NOMO-1 treated with DMSO at 0.1 percent for 48 hours (cell line): ENCODE data around the gene SORBS2.

Experiments used
- DNase-seq: peaks from one replicate; lab custom pipeline; 2025; ENCODE audit not compliant: unreplicated experiment; lab: John Stamatoyannopoulos, UW

SORBS2 gene

DNA sequence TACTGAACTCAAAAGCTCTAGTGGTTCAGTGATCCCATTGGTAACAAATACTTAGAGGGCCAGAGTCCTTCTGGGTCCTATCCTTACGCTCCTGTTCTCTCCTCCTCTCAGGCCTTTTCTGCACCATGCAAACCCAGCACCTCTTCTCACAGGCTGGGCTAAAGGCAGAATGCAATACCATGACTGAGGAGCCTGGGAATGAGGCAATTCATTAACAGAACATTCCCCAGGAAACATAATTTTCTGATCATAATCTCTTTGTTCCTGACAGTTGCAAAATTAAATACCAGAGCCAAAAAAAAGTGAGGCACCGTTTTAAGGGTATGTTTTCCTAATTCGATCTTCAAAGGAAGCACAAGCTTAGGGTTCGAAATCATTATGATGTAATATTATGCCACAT lies 9.0 kb downstream of the SORBS2 start:
- no peak for DNase-seq

- no peak for DNase-seq
Observed at GRCh38 chr4:185801471-185801870, 10.5 kb downstream of the SORBS2 start.

- no peak for DNase-seq
Observed at GRCh38 chr4:185800266-185800945, 11.6 kb downstream of the SORBS2 start.

DNA sequence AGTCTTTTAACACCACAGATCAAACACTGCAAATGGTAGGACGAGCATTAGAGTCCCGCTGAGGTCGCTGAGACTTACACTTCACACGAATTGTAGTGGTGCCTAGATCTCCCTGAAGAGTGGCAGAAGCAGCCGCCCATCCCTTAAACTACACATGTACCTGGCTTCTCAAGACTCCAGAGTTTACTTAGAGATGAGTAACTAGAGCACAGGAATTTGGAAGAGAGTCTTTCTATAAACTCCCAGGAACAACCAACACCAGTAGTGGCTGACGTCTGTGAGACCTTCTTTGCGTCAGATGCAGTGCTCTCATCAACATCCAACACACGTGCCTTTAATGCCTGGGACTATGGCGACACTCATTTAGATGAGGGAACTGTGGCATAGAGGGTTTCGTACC lies 12.6 kb downstream of the SORBS2 start:
- no peak for DNase-seq

GRCh38 chr4:185797596-185798338 lies 14.2 kb downstream of the SORBS2 start:
- DNase-seq: no peak

- DNase-seq: no peak
Observed at GRCh38 chr4:185797018-185797417, 15.0 kb downstream of the SORBS2 start.

DNA sequence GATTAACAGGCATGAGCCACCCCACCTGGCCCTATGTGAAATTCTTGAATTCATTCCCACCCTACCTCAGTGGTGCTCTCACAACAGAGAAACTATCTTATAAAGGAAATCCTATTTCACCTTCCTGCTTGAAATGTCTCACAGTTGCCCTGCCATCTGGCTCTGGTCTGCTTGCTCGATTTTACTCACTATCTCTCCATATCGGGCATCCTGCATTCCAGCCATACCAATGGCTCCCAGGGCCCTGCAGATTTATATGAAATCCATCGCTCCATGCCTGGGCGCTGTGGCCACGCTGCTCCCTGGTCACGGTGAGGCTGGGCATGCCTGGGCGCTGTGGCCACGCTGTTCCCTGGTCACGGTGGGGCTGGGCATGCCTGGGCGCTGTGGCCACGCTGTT lies 15.8 kb downstream of the SORBS2 start:
- no peak for DNase-seq

DNA sequence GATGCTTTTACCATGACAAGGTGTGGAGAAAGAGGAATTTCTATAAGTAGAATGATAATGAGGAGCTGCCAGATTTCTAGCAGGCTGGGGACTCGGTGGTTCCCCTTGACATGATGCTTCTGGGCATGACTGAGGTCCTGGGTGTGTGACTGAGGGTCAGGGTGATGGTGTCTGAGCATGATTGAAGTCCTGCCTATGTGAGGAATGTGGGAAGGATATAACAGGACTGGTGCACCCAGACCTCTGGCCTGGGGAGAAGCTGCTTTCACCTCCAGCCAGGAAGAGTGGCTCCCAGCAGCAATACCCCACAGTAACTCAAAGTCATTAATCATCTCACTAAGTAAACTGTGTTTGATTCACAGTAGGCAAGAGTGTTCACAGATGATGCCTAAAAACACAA lies 17.4 kb downstream of the SORBS2 start:
- DNase-seq: no peak

- no peak for DNase-seq
Observed at GRCh38 chr4:185793716-185794115, 18.3 kb downstream of the SORBS2 start.

DNA sequence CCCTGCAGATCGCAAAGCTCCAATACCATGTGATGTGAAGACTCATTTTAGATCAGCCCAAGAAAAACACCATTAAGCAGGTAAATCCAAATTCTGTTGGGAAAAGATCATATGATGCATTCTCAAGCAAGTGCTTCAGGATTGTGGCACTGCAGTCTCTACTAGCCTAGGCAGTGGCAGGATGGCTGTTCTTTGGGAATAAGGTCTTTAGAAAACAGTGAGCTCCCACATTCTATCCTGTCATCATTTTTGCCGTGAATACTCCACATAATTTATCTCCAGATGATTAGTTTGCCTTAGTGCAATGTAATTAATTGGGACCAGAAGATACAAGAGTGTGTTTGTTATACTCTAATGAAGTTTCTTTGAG lies 18.9 kb downstream of the SORBS2 start:
- DNase-seq: no peak

DNA sequence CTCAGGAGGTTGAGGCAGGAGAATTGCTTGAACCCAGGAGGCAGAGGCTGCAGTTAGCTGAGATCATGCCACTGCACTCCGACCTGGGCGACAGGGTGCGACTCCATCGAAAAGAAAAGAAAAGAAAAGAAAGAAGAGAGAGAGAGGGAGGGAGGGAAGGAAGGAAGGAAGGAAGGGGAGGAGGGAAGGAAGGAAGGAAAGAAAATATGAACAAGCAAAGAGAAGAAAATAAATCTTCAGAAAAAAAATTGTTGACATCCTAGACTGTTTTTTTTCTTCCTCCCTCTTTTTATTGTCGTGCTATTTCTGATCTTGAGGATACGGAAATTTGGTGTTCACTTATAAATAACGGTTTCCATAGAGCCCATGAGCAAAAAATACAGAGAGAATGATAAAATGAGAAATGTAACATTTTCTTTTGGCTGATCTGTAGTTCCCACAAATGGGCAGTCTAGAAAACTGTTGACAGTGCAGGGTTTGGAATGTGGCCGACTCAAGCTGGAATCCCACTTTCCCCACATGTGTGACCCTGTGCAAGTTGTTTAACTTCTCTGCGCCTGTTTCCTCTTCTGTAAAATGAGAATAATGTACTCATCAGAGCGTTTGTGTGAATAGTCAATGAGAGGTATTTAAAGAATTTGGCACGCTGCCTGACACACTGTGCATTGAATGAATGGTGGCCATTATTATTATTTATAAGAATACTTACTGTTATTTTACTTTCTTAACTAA lies 19.4 kb downstream of the SORBS2 start:
- no peak for DNase-seq

DNA sequence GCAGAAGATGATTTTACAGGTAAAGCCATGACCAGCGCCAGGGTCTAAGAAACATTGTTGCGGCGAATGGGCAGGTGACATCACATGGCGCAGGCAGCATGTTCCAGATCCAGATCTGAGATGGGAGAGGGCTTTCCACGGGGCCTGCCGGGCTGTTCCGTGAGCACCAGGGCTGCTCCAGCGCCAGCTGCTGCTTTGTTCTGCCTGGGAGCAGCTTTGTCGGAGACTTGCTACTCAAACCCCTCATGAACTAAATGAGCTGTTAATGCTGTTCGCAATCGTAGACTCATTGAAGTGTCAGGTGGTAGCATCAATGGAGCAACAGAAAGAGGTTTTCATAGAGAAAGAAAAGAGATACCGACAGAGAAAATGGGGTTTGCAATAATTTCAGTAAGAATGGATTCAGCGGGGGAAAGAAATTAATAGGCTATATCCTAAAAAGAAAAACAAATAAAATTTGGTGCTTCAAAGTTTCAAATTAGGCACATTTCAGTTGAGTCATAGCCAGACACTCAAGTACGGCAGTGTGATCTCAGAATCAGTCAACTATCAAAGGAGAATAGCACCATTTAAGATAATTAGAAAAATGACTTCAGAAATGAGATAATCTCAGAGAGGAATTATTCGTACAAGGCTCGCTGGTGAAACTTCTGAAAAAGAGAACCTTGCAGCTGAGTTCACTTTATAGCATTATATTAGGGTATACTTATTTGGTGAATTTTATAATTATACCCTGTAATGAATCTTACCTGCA lies 23.9 kb downstream of the SORBS2 start:
- DNase-seq: no peak

DNA sequence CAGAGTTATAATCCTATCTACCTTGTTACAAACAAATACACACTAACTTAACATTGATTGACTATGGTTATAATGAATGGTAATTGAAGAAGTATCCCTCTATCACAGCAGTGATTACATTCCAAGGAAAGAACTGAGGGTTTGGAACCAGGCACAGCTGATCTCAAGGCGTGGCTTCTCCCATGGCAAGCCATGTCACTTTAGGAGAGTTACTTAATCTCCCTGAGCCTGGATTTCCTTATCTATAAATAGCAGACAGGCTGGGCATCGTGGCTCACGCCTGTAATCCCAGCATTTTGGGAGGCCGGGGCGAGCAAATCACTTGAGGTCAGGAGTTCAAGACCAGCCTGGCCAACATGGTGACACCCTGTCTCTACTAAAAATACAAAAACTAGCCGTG lies 25.6 kb downstream of the SORBS2 start:
- no peak for DNase-seq

GRCh38 chr4:185783574-185783973 lies 28.4 kb downstream of the SORBS2 start:
- no peak for DNase-seq

GRCh38 chr4:185782523-185782922 lies 29.5 kb downstream of the SORBS2 start:
- DNase-seq: no peak

DNA sequence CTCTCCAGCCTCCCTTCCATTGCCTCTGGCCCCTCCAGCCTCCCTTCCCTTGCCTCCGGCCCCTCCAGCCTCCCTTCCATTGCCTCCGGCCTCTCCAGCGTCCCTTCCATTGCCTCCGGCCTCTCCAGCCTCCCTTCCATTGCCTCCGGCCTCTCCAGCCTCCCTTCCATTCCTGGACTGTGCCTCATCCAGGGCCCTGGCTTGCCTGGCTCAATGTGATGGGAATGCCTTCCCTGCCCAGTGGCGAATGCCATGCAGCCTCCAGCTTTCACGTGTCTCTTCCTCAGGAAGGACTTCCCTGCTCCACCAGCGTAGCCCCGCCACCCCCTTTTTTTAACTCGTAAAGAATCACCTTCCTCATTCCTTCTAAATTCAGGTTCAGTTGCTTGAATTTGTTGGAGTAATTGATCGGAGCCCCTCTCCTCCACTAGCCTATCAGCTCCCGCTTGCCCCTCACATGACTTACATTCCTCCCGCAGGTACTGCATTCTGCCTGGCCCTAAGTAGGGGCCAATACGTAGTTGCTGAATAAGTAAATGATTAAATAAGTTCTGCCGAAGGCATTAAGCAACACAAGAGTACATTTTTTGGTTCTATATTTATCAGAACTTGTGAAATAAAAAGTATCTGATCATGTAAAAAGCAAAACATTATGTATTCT lies 30.3 kb downstream of the SORBS2 start:
- DNase-seq: no peak

DNA sequence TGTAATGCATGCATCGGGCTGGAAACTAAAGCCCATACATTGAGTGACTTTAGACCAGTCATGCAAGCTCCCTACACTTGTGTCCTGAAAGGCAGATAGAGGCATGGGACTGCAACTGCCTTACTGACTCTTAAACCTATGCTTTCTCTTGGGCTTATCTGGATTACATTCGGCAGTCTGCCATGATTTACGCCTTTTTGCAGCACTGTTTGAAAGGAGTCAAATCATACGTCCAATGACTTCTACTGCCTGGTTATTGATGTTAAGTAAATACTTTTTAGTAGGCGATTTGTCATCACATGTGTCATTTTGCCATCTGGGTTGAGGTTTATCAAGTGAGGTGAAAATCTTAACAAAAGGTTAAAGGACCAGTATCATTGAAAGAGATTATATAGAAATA lies 31.5 kb downstream of the SORBS2 start:
- no peak for DNase-seq

DNA sequence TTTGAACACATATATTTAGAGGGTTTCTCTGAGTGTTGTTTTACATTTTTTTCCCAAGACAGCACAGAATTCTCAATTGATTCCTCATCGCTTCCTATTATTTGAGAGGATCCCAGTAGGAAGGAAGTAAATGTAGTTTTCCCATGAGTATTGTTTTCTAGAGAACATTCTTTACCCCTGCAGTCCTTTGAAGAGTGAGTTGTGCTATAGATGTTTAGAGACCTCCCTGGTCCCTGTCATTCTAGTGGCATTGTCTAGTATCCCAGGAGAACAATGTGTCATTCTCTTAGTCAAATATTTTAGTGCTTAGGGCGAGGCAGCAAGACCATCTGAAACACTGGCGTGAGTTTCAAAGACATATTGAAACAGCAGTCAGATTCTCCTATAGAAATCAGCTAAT lies 32.5 kb downstream of the SORBS2 start:
- no peak for DNase-seq

DNA sequence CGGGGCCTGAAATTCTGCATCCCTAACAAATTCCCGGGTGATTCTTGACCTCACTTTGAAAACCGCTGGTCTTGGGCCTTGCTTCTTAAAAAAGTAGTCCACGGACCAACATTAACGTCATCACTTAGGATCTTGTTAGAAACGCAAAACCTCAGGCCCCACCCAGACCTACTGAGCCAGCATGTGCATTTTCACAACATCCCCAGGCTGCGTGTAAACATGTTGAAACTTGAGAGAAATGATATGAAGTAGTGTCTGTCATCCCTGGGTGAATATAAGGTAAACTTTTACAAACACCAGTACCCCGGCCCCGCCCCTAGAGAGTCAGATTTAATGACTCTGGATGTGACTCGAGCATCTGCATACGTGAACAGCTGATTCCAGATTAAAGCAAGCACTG lies 33.7 kb downstream of the SORBS2 start:
- DNase-seq: no peak

- DNase-seq: no peak
Observed at GRCh38 chr4:185775792-185776555, 36.0 kb downstream of the SORBS2 start.
